Body of pancreas (tissue), 4 donors: ENCODE measurements around the gene FAM131B. TPM values are rescaled to one million over a fixed set of nuclear protein-coding genes. Genes with fewer than 3 reads are reported as not detected.
A peak's percentile ranks its signal among the peaks of the same experiment; 100 is the strongest.

Experiments
- ATAC-seq: fragments of 150-250 bp; one replicate; pipeline ENCODE4 v1.9.1; 2016
- DNase-seq, 4 donors: peaks; one replicate each; pipeline ENCODE4 v3.0.0-alpha.2; 2019
- H3K27ac ChIP-seq, 4 donors: fragments of 200-600 bp; sonication (generic); 1 replicate in 3 of 4; 2 replicates in 1 of 4; pipeline versions ENCODE4 v1.5.1 to v1.6.1; 2016 to 2019; ENCODE audit warnings: mild to moderate bottlenecking in 1 of 4, mixed read lengths in 1 of 4, moderate library complexity in 1 of 4
- H3K27me3 ChIP-seq, 2 donors: fragments of 200-600 bp; sonication (generic); one replicate each; pipeline ENCODE4 v1.6.0; 2016; ENCODE audit warnings: mild to moderate bottlenecking in 1 of 2
- H3K36me3 ChIP-seq, 2 donors: fragments of 200-600 bp; sonication (generic); replicated peaks in 1 of 2; 2 replicates each; pipeline ENCODE4 v1.5.1; 2016; ENCODE audit warnings: low read depth in 2 of 2; ENCODE audit not compliant: insufficient read depth in 1 of 2
- H3K4me1 ChIP-seq: fragments of 200-600 bp; sonication (generic); one replicate; pipeline ENCODE4 v1.6.0; 2016
- H3K4me3 ChIP-seq, 2 donors: fragments of 200-600 bp; sonication (generic); 1 replicate in 1 of 2; 2 replicates in 1 of 2; pipeline ENCODE4 v1.5.1; 2016 to 2019
- H3K9me3 ChIP-seq, 3 donors: fragments of 200-600 bp; sonication (generic); 1 replicate in 2 of 3; 2 replicates in 1 of 3; pipeline ENCODE4 v1.5.1; 2016
- CTCF ChIP-seq, 7 experiments: fragments of 450-650 bp in 4 of 7; fragments of 200-600 bp in 3 of 7; sonication (generic) in 3 of 7; IDR thresholded peaks; one replicate each; pipeline ENCODE4 v1.5.1; 2016 to 2019; ENCODE audit warnings: antibody characterized with exemption in 7 of 7
- POLR2A ChIP-seq, 3 donors: fragments of 450-650 bp; IDR thresholded peaks; one replicate each; pipeline ENCODE4 v1.6.1; 2016; ENCODE audit warnings: antibody characterized with exemption in 3 of 3, mild to moderate bottlenecking in 2 of 3
- WGBS, 2 donors: methylation state at CpG; one replicate each; pipeline ENCODE4 v1.1.5; 2017; 5-methylcytosine and 5-hydroxymethylcytosine counted together
- intact Hi-C: fragments of 100-400 bp; cut with DNase I; formaldehyde crosslinking; loops from one replicate; pipeline ENCODE4 v1.15.1; 2023
- total RNA-seq, 2 donors: library from RNA; depleted of rRNA; stranded (reverse); fragments of >200 nt; gene quantifications; one replicate each; pipeline ENCODE4 v1.1.0, GENCODE V29; 2016

FAM131B gene
- total RNA-seq, 2 donors from 2014 or later: 0.26 TPM; not detected in 1

DNA sequence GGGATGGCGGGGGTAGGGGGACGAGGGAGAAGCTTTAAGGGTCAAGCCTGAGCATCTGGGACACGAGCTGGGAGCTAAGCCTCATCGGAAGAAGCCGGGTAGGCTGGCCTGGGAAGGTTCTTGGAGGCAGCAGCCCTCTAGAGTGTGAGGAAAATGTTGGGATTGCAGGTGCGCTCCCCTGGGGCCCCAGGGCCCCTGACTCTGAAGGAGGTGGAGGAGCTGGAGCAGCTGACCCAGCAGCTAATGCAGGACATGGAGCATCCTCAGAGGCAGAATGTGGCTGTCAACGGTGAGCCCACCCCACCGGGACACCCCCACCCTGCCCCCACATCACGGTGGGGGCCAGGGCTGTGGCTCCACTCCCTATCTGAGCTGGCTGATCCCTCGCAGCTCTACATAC lies 25.5 kb upstream of the FAM131B start:
- peaks cover 0 to 3% of the 10 kb centered on the region in 2 donors for H3K36me3 ChIP-seq
- H3K9me3 ChIP-seq: no peaks in the 10 kb centered on the region
- intact Hi-C loops: no loop called here
- TF ChIP-seq CTCF (IDR thresholded peaks at IDR 0.05) (no peak), POLR2A (IDR thresholded peaks at IDR 0.05) (no peak)
- no peak for ATAC-seq
- H3K27ac ChIP-seq: no peak overlapping the region
- peaks cover 45% of the 10 kb centered on the region for H3K4me1 ChIP-seq
- no peaks in the 10 kb centered on the region for H3K27me3 ChIP-seq
- no peak for DNase-seq
- H3K4me3 ChIP-seq: no peak overlapping the region
- 83 to 96% methylated on average over 6 to 10 of the region's 10 CpGs for WGBS, 2 donors

- DNase-seq: no peak
- intact Hi-C loops: no loop called here
- ATAC-seq: no peak
- Histone ChIP-seq H3K9me3 (no peaks in the 10 kb centered on the region), H3K4me1 (peaks cover 45% of the 10 kb centered on the region), H3K27me3 (no peaks in the 10 kb centered on the region), H3K27ac (no peak overlapping the region), H3K36me3 (peaks cover 0 to 3% of the 10 kb centered on the region in 2 donors), H3K4me3 (no peak overlapping the region)
- no peak for TF ChIP-seq CTCF (IDR thresholded peaks at IDR 0.05)
- no peak for TF ChIP-seq POLR2A (IDR thresholded peaks at IDR 0.05)
- WGBS, 2 donors: 86 to 93% methylated on average over 16 to 23 of the region's 23 CpGs
These were observed 24.9 kb upstream of the FAM131B start for GRCh38 chr7:143387156-143387975.

- Histone ChIP-seq H3K27ac (peak overlapping the region in 2 of 4 donors; percentile 23 to 56), H3K36me3 (peaks cover 0 to 3% of the 10 kb centered on the region in 2 donors), H3K27me3 (no peaks in the 10 kb centered on the region), H3K4me3 (no peak overlapping the region), H3K9me3 (no peaks in the 10 kb centered on the region), H3K4me1 (peaks cover 40% of the 10 kb centered on the region)
- intact Hi-C loops: no loop called here
- DNase-seq (no peak), ATAC-seq (peak; percentile 7)
- TF ChIP-seq CTCF (IDR thresholded peaks at IDR 0.05): no peak
- TF ChIP-seq POLR2A (IDR thresholded peaks at IDR 0.05): no peak
- 43 to 71% methylated on average over 19 of the region's 19 CpGs for WGBS, 2 donors
These were observed 23.6 kb upstream of the FAM131B start for GRCh38 chr7:143385891-143386781.

GRCh38 chr7:143384661-143385631 lies 22.4 kb upstream of the FAM131B start:
- intact Hi-C loops: no loop called here
- no peaks in the 10 kb centered on the region for H3K9me3 ChIP-seq
- 68 to 84% methylated on average over 14 of the region's 14 CpGs for WGBS, 2 donors
- H3K4me3 ChIP-seq: no peak overlapping the region
- H3K27me3 ChIP-seq: no peaks in the 10 kb centered on the region
- ATAC-seq (no peak), DNase-seq (peak in 1 of 4 donors; percentile 50)
- peaks cover 35% of the 10 kb centered on the region for H3K4me1 ChIP-seq
- H3K27ac ChIP-seq: peak overlapping the region in 2 of 4 donors; percentile 9 to 21
- TF ChIP-seq POLR2A (IDR thresholded peaks at IDR 0.05): no peak
- TF ChIP-seq CTCF (IDR thresholded peaks at IDR 0.05): no peak
- H3K36me3 ChIP-seq: no peaks in the 10 kb centered on the region
